Natural killer cell (primary cell): Measurements from ENCODE around the gene DIAPH3. TPM values are rescaled to one million over a fixed set of nuclear protein-coding genes. Genes with fewer than 3 reads are reported as not detected.

ENCODE experiments used
- ATAC-seq, 3 donors: fragments of 150-1000 bp in 2 of 3; fragments of 200-7000 bp in 1 of 3; cut with Tn5 transposase; 1 replicate in 1 of 3; 2 replicates in 2 of 3; pipeline ENCODE4 v1.10.0; 2021; ENCODE audit warnings: mild to moderate bottlenecking in 2 of 3, moderate library complexity in 2 of 3
- DNase-seq, 2 donors: peaks; one replicate each; pipeline versions ENCODE4 v3.0.0 to v3.0.0-alpha.2; 2013 to 2021; ENCODE audit warnings: mixed read lengths in 1 of 2
- H3K27ac ChIP-seq: one replicate; pipeline ENCODE4 v1.5.1; 2013; ENCODE audit warnings: mild to moderate bottlenecking, low read length
- H3K27me3 ChIP-seq: one replicate; pipeline ENCODE4 v1.6.1; 2013; ENCODE audit warnings: low read length; ENCODE audit not compliant: control insufficient read depth, insufficient read depth
- H3K36me3 ChIP-seq: one replicate; pipeline ENCODE4 v1.6.1; 2013; ENCODE audit warnings: low read length; ENCODE audit not compliant: control insufficient read depth, insufficient read depth
- H3K4me1 ChIP-seq: one replicate; pipeline ENCODE4 v1.6.1; 2013; ENCODE audit warnings: low read length; ENCODE audit not compliant: control insufficient read depth, insufficient read depth
- H3K4me3 ChIP-seq: one replicate; pipeline ENCODE4 v1.5.1; 2013; ENCODE audit warnings: low read length
- H3K9me3 ChIP-seq: one replicate; pipeline ENCODE4 v1.6.1; 2013; ENCODE audit warnings: low read length; ENCODE audit not compliant: control insufficient read depth, insufficient read depth
- H3K27ac Mint-ChIP-seq, 2 donors: one replicate each; pipeline ENCODE4 v1.8.0; 2022; ENCODE audit warnings: mild to moderate bottlenecking in 2 of 2, mixed read lengths in 2 of 2, moderate library complexity in 1 of 2
- H3K27me3 Mint-ChIP-seq, 2 donors: one replicate each; pipeline ENCODE4 v1.8.0; 2022; ENCODE audit warnings: low read depth in 2 of 2, mixed read lengths in 2 of 2
- H3K36me3 Mint-ChIP-seq: one replicate; pipeline ENCODE4 v1.8.0; 2022; ENCODE audit warnings: mixed read lengths
- H3K4me1 Mint-ChIP-seq, 2 donors: one replicate each; pipeline ENCODE4 v1.8.0; 2022; ENCODE audit warnings: mixed read lengths in 2 of 2
- H3K4me3 Mint-ChIP-seq: one replicate; pipeline ENCODE4 v1.8.0; 2022; ENCODE audit warnings: mild to moderate bottlenecking, moderate library complexity, mixed read lengths
- H3K9me3 Mint-ChIP-seq, 2 donors: one replicate each; pipeline ENCODE4 v1.8.0; 2022; ENCODE audit warnings: mixed read lengths in 2 of 2
- CTCF ChIP-seq: fragments of 200-600 bp; IDR thresholded peaks from one replicate; pipeline ENCODE4 v1.8.0; 2022; ENCODE audit warnings: antibody characterized with exemption
- WGBS: methylation state at CpG from one replicate; pipeline ENCODE4 v1.1.7; 2013; ENCODE audit warnings: missing lambda C conversion rate; ENCODE audit not compliant: insufficient coverage; 5-methylcytosine and 5-hydroxymethylcytosine counted together
- intact Hi-C: fragments of 100-400 bp; cut with micrococcal nuclease; formaldehyde crosslinking; loops from one replicate; pipeline ENCODE4 v1.14.2; 2022
- total RNA-seq, 4 donors: library from RNA; stranded (reverse); fragments of 120-200 nt in 1 of 4; gene quantifications; one replicate each; pipeline versions ENCODE4 v1.2.3 to v1.2.4, GENCODE V29; 2013 to 2022

DIAPH3 gene
- total RNA-seq, 3 donors from 2014 or later (not counting 1 experiment from before 2014, with no cell fraction given) = 0.54 to 1.0 (median 0.98) TPM

- no peaks in the 10 kb centered on the region for H3K4me1 ChIP-seq
- peak overlapping the region in 1 of 2 donors; percentile 1 for H3K27ac Mint-ChIP-seq
- intact Hi-C loops = loop anchor here (2.0 kb wide), 1 partner anchor 33 kb away; no protein-coding TSS in a partner anchor
- TF ChIP-seq CTCF = no peak
- DNase-seq (peak in 1 of 2 donors; percentile 17), ATAC-seq (peak in 2 of 3 donors; percentile 64 to 69)
- no peaks in the 10 kb centered on the region for H3K36me3 ChIP-seq
- no peaks in the 10 kb centered on the region for H3K36me3 Mint-ChIP-seq
- 63% methylated on average over 4 of the region's 6 CpGs for WGBS
- no peaks in the 10 kb centered on the region for H3K27me3 ChIP-seq
- no peak overlapping the region for H3K27ac ChIP-seq
- H3K9me3 ChIP-seq = no peaks in the 10 kb centered on the region
- peak overlapping the region; percentile 33 for H3K4me3 Mint-ChIP-seq
- H3K4me1 Mint-ChIP-seq = peaks cover 6 to 14% of the 10 kb centered on the region in 2 donors
- H3K9me3 Mint-ChIP-seq = no peaks in the 10 kb centered on the region
- no peak overlapping the region for H3K4me3 ChIP-seq
- no peaks in the 10 kb centered on the region for H3K27me3 Mint-ChIP-seq
These were observed 154.2 kb downstream of the DIAPH3 start for GRCh38 chr13:60009300-60010253.

GRCh38 chr13:60001889-60002288 is 161.8 kb downstream of the DIAPH3 start:
- no peaks in the 10 kb centered on the region for H3K27me3 Mint-ChIP-seq
- peaks cover 6 to 20% of the 10 kb centered on the region in 2 donors for H3K4me1 Mint-ChIP-seq
- no peaks in the 10 kb centered on the region for H3K4me1 ChIP-seq
- H3K9me3 ChIP-seq = no peaks in the 10 kb centered on the region
- DNase-seq (no peak), ATAC-seq (no peak)
- H3K27ac Mint-ChIP-seq = no peak overlapping the region
- no peaks in the 10 kb centered on the region for H3K36me3 Mint-ChIP-seq
- no peaks in the 10 kb centered on the region for H3K27me3 ChIP-seq
- no peak for TF ChIP-seq CTCF
- H3K4me3 ChIP-seq = no peak overlapping the region
- 100% methylated on average over 1 of the region's 2 CpGs for WGBS
- intact Hi-C loops = no loop called here
- H3K4me3 Mint-ChIP-seq = no peak overlapping the region
- H3K9me3 Mint-ChIP-seq = no peaks in the 10 kb centered on the region
- H3K36me3 ChIP-seq = no peaks in the 10 kb centered on the region
- no peak overlapping the region for H3K27ac ChIP-seq

- intact Hi-C loops = no loop called here
- Histone ChIP-seq H3K36me3 (no peaks in the 10 kb centered on the region), H3K9me3 (no peaks in the 10 kb centered on the region), H3K4me1 (no peaks in the 10 kb centered on the region), H3K27me3 (no peaks in the 10 kb centered on the region), H3K27ac (no peak overlapping the region), H3K4me3 (no peak overlapping the region)
- TF ChIP-seq CTCF = no peak
- DNase-seq (no peak), ATAC-seq (no peak)
- no peaks in the 10 kb centered on the region for H3K9me3 Mint-ChIP-seq
- H3K27me3 Mint-ChIP-seq = no peaks in the 10 kb centered on the region
- H3K27ac Mint-ChIP-seq = no peak overlapping the region
- no peak overlapping the region for H3K4me3 Mint-ChIP-seq
- H3K4me1 Mint-ChIP-seq = peaks cover 6 to 20% of the 10 kb centered on the region in 2 donors
- no peaks in the 10 kb centered on the region for H3K36me3 Mint-ChIP-seq
These were observed 162.8 kb downstream of the DIAPH3 start for GRCh38 chr13:60000976-60001375.
